Mononuclear cell (primary cell): Measurements from ENCODE around the gene TMEM240. TPM values are rescaled to one million over a fixed set of nuclear protein-coding genes. Genes with fewer than 3 reads are reported as not detected.

Experiments
- H3K27me3 ChIP-seq: 2 replicates; pipeline ENCODE4 v1.6.0; 2011; ENCODE audit warnings: low read length, control low read depth; ENCODE audit not compliant: insufficient read depth
- H3K4me1 ChIP-seq: 2 replicates; pipeline ENCODE4 v1.5.1; 2011; ENCODE audit warnings: mild to moderate bottlenecking, low read length, control low read depth; ENCODE audit not compliant: insufficient read depth
- H3K4me3 ChIP-seq: 2 replicates; pipeline ENCODE4 v1.5.1; 2011; ENCODE audit warnings: mild to moderate bottlenecking, low read length, moderate library complexity
- H3K9me3 ChIP-seq: 2 replicates; pipeline ENCODE4 v1.5.1; 2011; ENCODE audit warnings: low read depth, mild to moderate bottlenecking, control low read depth, low read length
- total RNA-seq: library from RNA; depleted of rRNA; stranded (reverse); fragments of >200 nt; gene quantifications from one replicate; pipeline ENCODE4 v1.2.3, GENCODE V29; 2012

The TMEM240 gene
- total RNA-seq, 1 donor: not detected

GRCh38 chr1:1550087-1550486, 9.7 kb upstream of the TMEM240 start:
- no peaks in the 10 kb centered on the region for H3K4me1 ChIP-seq
- H3K4me3 ChIP-seq: no peak overlapping the region
- no peaks in the 10 kb centered on the region for H3K27me3 ChIP-seq
- H3K9me3 ChIP-seq: no peaks in the 10 kb centered on the region

DNA sequence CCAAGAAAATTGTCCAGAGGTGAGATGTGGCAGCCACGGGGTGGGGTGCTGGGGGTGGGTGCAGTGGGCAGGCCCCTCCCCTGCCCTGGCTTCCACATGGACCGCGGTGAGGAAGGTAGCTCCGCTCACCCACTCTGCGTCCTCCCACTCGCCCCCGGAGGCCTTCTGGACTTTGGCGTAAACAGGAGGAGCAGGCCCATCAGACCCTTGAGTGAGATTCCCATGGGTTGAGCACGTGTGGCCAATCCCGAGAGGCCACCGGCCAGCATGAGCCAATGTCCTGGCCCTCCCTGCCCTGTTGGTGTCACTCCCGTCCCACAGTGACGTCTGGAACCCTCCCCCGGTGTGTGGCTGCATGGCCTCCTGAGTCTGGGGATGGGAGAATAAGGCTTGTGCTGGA, 8.2 kb upstream of the TMEM240 start:
- Histone ChIP-seq H3K27me3 (no peaks in the 10 kb centered on the region), H3K4me3 (no peak overlapping the region), H3K4me1 (no peaks in the 10 kb centered on the region), H3K9me3 (no peaks in the 10 kb centered on the region)

- no peaks in the 10 kb centered on the region for H3K4me1 ChIP-seq
Observed at GRCh38 chr1:1547476-1547875, 7.1 kb upstream of the TMEM240 start.

GRCh38 chr1:1547011-1547410, 6.6 kb upstream of the TMEM240 start:
- Histone ChIP-seq H3K27me3 (no peaks in the 10 kb centered on the region), H3K4me3 (no peak overlapping the region), H3K4me1 (no peaks in the 10 kb centered on the region), H3K9me3 (no peaks in the 10 kb centered on the region)

More at GRCh38 chr1:1547476-1547875, 7.1 kb upstream of the TMEM240 start:
- no peak overlapping the region for H3K4me3 ChIP-seq
- no peaks in the 10 kb centered on the region for H3K27me3 ChIP-seq
- no peaks in the 10 kb centered on the region for H3K9me3 ChIP-seq

DNA sequence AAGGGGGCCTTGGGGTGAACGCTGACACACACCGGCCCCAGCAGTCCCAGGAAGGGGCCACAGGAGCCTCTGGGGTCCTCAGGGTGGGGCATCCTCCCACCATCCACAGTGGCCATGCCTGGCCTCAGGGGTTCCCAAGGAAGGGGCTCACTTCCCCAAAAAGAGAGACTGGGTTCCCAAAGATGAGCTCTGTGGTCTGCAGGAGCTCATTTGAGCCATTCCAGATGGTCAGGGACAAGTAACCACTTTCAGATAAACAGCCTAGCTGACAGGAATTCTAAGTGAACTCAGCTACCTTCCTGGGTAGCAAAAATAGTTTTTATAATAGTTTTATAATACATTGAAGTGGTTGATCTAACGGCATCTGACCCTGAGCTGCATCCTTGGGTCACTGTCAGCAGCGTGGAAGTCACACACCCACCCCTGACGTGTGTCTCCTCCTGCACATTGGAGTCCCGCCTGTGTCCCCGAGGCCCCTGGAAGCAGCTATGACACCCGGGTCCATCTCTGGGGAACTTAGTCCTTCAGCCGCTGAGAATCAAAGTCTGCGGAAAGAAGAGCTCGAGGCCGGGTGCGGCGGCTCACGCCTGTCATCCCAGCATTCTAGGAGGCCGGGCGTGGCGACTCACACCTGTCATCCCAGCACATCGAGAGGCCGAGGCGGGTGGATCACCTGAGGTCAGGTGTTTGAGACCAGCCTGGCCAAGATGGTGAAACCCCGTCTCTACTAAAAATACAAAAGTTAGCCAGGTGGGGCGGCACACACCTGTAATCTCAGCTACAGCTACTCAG, 5.7 kb upstream of the TMEM240 start:
- Histone ChIP-seq H3K27me3 (no peaks in the 10 kb centered on the region), H3K4me1 (no peaks in the 10 kb centered on the region), H3K9me3 (no peaks in the 10 kb centered on the region), H3K4me3 (no peak overlapping the region)

GRCh38 chr1:1544544-1544943, 4.1 kb upstream of the TMEM240 start:
- Histone ChIP-seq H3K4me3 (no peak overlapping the region), H3K27me3 (no peaks in the 10 kb centered on the region), H3K4me1 (peaks cover 4% of the 10 kb centered on the region), H3K9me3 (no peaks in the 10 kb centered on the region)

DNA sequence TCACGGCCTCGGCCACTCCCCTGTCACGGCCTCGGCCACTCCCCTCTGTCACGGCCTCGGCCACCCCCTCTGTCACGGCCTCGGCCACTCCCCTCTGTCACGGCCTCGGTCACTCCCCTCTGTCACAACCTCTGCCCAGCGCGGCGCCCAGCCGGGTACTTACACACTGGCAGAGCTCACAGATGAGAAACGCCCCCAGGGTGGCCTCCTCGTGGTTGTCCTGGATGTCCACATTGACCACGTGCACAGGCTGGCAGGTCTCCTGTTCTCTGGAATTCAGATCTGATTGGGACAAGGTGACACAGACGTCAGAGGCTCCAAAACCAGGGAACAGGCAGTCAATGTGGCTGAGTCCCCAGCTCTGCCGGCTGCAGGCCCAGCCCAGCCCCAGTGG, 3.3 kb upstream of the TMEM240 start:
- Histone ChIP-seq H3K4me3 (no peak overlapping the region), H3K9me3 (no peaks in the 10 kb centered on the region), H3K4me1 (peaks cover 4% of the 10 kb centered on the region), H3K27me3 (no peaks in the 10 kb centered on the region)

DNA sequence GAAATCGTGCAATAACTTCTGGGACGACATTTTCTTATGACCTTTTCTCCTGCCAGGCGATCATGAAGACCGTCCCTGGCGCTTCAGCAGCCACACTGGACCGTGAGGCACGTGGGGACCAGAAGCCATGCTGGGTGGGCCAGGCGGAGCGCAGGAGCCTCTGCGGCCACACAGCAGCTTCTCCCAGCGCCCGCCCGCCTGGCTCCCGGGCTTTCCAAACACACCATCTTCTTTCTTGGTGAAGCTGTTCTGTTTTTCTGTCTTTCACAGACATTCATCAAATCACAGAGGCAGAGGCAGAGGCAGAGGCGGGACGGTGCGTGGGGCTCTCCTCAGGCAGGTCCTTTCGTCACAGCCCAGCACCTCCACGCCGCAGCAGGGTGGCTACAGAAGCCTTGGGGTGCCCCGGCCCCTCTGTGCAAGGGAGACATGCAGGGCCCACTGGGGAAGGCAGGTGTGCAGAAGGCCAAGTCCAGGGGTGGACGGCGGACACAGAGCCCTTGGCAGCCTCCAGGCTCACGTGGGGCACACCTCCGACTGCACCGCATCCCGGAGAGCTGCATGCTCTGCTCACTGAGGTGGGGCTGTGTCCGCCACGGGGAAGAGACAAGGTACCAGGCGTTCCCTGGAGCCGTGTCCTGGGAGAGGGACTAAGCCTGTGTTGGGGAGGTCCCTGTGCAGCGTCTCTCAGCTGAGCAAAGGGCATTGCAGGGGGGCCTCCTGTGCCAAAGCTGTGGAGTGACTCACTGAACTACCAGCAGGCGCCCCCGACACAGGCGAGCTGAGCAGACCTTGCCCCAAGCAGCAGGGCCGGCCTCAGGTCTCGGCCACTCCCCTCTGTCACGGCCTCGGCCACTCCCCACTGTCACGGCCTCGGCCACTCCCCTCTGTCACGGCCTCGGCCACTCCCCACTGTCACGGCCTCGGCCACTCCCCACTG, 2.6 kb upstream of the TMEM240 start:
- Histone ChIP-seq H3K4me3 (no peak overlapping the region), H3K9me3 (no peaks in the 10 kb centered on the region), H3K27me3 (no peaks in the 10 kb centered on the region), H3K4me1 (peaks cover 4% of the 10 kb centered on the region)

DNA sequence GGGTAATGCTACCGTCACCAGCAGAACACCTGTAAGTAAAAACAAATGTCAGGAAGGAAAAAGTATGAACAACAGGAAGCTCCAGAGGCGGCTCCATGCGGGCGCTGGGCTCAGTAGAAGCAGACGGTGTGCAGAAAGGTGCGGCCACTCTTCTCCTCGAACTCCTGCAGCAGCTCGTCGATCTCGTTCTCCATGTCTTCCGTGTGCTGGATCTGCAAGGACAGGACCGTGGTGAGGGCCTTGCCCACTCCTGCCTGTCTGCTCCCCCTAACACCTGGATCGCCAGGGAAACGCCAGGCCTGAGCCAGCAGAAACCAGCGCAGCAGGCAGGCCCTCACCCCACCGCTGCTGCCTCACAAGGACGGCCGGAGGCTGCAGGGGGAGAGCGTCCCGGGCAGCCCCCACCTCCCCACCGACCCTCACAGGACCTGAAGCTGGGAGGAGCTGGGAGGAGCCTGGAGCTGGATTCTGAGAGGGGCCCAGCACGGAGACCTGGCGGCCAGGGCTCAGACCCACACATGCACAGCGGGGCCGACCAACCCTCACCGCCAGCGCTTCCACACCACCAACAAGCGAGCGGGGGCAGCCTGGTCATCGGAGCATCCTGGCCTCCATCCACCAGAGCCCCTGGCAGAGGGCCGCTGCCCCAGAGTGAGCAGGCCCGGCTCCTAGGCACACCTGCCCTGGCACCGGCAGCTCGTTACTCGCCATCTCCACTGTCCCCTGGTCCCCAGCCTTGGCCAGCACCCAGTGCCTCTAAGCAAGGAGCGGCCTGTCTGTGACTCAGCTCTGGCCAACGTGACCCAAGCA, 1.7 kb upstream of the TMEM240 start:
- H3K4me1 ChIP-seq: peaks cover 4% of the 10 kb centered on the region
- H3K27me3 ChIP-seq: no peaks in the 10 kb centered on the region
- H3K4me3 ChIP-seq: no peak overlapping the region
- H3K9me3 ChIP-seq: no peaks in the 10 kb centered on the region

DNA sequence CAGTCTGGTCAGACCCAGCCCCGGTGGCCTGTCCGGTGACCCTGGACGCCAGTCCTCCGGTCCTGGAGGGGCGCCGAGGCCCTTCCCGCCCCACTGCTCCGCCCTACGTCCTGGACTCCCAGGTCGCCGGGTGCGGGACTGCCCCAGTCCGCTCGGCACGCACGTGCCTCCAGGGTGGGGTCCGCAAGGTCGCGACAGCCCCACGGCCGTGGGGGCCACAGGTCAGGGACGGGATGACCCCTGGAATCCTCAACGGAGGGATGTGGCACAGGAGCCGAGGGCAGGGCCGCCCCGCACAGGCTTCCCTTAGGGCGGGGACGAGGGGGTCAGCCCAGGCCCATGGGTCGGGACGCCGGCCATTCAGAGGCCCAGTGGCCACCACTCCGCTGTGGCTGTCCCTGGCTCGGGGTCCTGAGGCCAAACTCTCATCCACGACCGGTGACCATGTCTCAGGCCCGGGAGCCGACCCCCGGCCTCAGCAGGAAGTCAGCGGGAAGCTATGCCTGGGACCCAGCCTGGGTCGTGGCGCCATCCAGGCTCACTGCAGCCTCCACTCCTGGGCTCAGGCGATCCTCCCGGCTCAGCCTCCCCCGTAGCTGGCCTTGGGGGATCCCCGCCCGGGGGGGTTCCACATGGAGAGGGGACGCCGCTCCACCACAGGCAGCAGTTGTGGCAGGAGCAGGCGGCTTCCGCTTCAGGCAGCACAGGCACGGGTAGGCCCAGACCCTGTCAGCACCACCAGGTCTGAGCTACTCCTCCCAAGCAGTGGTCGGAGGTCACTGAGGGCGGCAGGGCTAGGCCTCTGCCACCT, 599 bp upstream of the TMEM240 start:
- Histone ChIP-seq H3K9me3 (no peaks in the 10 kb centered on the region), H3K4me1 (peaks cover 4% of the 10 kb centered on the region), H3K27me3 (no peaks in the 10 kb centered on the region), H3K4me3 (no peak overlapping the region)

GRCh38 chr1:1539310-1540089, 924 bp downstream of the TMEM240 start:
- Histone ChIP-seq H3K4me3 (no peak overlapping the region), H3K9me3 (no peaks in the 10 kb centered on the region), H3K27me3 (no peaks in the 10 kb centered on the region), H3K4me1 (peaks cover 4% of the 10 kb centered on the region)

- Histone ChIP-seq H3K4me1 (peaks cover 4% of the 10 kb centered on the region), H3K9me3 (no peaks in the 10 kb centered on the region), H3K4me3 (no peak overlapping the region), H3K27me3 (no peaks in the 10 kb centered on the region)
Observed at GRCh38 chr1:1538989-1539309, 1.5 kb downstream of the TMEM240 start.

DNA sequence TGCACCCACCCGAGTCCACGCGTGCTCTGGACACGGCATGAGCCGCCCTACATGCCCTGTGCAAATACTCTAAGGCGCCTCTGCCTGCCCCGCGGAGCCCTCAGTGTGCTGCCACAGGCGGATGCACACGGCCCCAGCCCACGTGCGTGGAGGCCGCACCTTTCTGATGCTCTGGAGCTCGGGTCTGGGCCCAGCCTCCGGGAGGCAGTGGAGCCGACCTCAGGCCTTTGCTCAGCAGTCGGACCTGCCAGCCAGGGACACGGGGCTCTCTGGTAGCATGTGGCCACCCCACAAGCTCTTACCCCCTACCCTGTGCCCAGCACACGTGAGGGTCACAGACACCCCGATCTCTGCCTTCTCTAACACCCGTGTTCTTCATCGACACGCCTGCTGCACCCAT, 2.1 kb downstream of the TMEM240 start:
- Histone ChIP-seq H3K4me3 (no peak overlapping the region), H3K9me3 (no peaks in the 10 kb centered on the region), H3K27me3 (no peaks in the 10 kb centered on the region), H3K4me1 (peaks cover 4% of the 10 kb centered on the region)
